Kidney epithelial cell (primary cell): ENCODE measurements around the gene RAMACL. TPM values are rescaled to one million over a fixed set of nuclear protein-coding genes. Genes with fewer than 3 reads are reported as not detected.

Source experiments
- DNase-seq: peaks from one replicate; pipeline ENCODE4 v3.0.0-alpha.2; 2010; ENCODE audit warnings: low read depth
- H3K27me3 ChIP-seq: 2 replicates; pipeline ENCODE4 v1.6.0; 2011; ENCODE audit warnings: low read length; ENCODE audit not compliant: control insufficient read depth, insufficient read depth
- H3K36me3 ChIP-seq: 2 replicates; pipeline ENCODE4 v1.5.1; 2011; ENCODE audit warnings: low read length; ENCODE audit not compliant: control insufficient read depth, insufficient read depth
- H3K4me3 ChIP-seq: 2 replicates; pipeline ENCODE4 v1.5.1; 2011; ENCODE audit warnings: low read depth, mild to moderate bottlenecking, control low read depth, low read length
- CTCF ChIP-seq: IDR thresholded peaks from 2 replicates; pipeline ENCODE4 v1.5.1; 2011; ENCODE audit warnings: mild to moderate bottlenecking, moderate library complexity, low read length, control low read depth, inconsistent platforms; ENCODE audit not compliant: insufficient read depth, poor library complexity, severe bottlenecking
- total RNA-seq: library from RNA; depleted of rRNA; stranded (reverse); fragments of >200 nt; gene quantifications from 2 replicates; pipeline ENCODE4 v1.2.3, GENCODE V29; 2015

RAMACL gene
- total RNA-seq, 1 donor from 2014 or later = 0.88 TPM

- Histone ChIP-seq H3K4me3 (no peak overlapping the region), H3K27me3 (no peaks in the 10 kb centered on the region), H3K36me3 (no peaks in the 10 kb centered on the region)
- DNase-seq = no peak
- TF ChIP-seq CTCF = no peak
These were observed 7.1 kb downstream of the RAMACL start for GRCh38 chr6:166579237-166579850.

GRCh38 chr6:166578536-166579236 is 7.8 kb downstream of the RAMACL start:
- DNase-seq = no peak
- H3K27me3 ChIP-seq = no peaks in the 10 kb centered on the region
- TF ChIP-seq CTCF = no peak
- H3K36me3 ChIP-seq = no peaks in the 10 kb centered on the region
- no peak overlapping the region for H3K4me3 ChIP-seq

- TF ChIP-seq CTCF = no peak
- Histone ChIP-seq H3K36me3 (no peaks in the 10 kb centered on the region), H3K27me3 (no peaks in the 10 kb centered on the region), H3K4me3 (no peak overlapping the region)
- DNase-seq = no peak
These were observed 11.3 kb downstream of the RAMACL start for GRCh38 chr6:166575205-166575604.

GRCh38 chr6:166573511-166574216 is 12.8 kb downstream of the RAMACL start:
- DNase-seq = no peak
- no peak for TF ChIP-seq CTCF

GRCh38 chr6:166572370-166573261 is 13.9 kb downstream of the RAMACL start:
- no peak for DNase-seq
- TF ChIP-seq CTCF = no peak
- Histone ChIP-seq H3K36me3 (no peaks in the 10 kb centered on the region), H3K4me3 (no peak overlapping the region), H3K27me3 (no peaks in the 10 kb centered on the region)

More at GRCh38 chr6:166573511-166574216, 12.8 kb downstream of the RAMACL start:
- no peak overlapping the region for H3K4me3 ChIP-seq
- no peaks in the 10 kb centered on the region for H3K36me3 ChIP-seq
- H3K27me3 ChIP-seq = no peaks in the 10 kb centered on the region
